Kidney tubule cell (primary cell): Measurements from ENCODE around the gene UNC13A.

Experiments
- DNase-seq: peaks from one replicate; pipeline ENCODE4 v3.0.0-alpha.2; 2018; ENCODE audit warnings: low spot score

UNC13A gene

DNA sequence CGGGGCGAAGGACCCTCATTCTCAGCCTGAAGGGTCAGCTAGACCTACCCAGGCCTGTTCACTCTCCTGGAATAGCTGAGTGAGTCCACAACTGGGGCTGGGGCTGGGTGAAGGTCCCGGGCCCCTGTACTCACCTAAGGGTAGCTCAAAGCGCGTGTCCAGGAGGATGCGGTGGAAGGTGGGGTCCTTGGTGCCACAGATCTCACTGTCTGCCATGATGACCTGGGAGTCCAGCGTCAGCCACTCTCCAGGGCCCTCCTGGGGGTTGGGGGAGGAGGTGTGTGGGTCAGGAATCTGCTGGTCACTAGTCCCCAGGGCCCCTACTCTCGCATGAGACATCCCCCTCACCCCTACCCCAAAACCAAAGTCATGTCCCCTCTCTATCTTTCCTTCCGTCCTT is 18.7 kb downstream of the UNC13A start:
- no peak for DNase-seq

DNA sequence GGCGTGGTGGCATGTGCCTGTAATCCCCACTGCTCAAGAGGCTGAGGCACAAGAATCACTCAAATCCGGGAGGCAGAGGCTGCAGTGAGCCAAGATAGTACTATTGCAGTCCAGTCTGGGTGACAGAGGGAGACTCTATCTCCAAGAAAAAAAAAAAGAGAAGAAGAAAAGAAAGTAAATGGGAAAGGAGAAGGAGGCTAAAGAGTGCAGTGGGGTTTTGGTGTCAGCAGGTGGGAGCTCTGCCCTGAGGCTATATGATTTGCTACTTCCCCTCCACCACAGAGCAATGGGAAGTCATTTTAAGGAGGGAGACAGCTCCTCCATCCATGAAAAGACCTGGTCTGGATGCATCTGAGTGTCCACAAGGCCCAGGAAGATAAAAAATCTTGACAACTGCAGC is 23.1 kb downstream of the UNC13A start:
- DNase-seq = no peak

DNA sequence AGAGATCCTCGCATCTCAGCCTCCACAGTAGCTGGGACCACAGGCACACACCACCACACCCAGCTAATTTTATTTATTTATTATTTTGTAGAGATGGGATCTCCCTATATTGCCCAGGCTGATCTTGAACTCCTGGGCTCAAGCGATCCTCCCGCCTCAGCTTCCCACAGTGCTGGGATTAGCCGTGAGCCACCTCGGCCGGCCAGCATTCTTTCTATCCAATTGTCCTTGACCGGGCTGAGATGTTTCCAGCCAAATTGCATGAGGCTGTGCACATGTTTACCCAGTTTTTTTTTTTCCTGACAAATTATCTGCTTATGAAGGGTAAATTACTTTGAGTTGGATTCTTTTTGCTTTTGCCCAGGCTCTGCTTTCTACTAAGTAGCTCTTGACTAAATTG is 28.2 kb downstream of the UNC13A start:
- no peak for DNase-seq

DNA sequence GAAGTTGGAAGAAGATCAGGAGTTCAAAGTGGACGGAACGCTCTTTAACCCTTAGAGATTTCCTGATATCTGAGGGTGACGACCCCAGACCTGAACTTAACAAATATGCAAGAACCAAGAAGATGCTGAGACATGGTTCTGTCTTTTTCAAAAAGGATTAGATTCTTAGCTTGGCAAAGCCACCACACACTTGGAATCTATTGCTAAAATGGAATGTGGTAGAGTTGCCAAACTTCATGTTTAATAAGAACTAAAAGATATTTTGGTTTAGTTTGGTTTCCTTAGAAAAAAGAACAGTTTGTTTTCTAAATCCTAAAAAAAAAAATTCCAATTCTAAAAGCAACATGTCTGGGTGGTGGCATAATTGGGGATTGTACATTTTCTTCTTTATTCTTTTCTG is 29.5 kb downstream of the UNC13A start:
- no peak for DNase-seq

DNA sequence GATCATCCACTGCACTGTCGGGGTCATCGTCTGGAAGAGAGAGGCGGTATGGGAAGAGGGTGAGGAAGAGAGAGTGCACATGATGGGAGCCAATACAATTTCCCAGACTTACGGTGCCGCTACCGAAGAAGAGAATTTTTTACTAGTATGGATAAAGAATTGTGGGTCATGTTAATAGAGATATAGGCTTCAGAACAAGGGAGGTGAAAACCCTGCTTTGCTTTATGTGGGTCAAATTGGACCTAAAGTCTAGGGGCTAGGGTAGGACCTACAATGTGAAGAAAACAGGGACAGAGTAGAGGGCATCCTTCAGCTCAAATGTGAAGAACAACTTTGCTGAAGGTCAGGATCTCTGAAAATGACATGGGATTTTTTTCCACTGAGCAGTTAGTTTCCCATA is 29.9 kb downstream of the UNC13A start:
- no peak for DNase-seq

DNA sequence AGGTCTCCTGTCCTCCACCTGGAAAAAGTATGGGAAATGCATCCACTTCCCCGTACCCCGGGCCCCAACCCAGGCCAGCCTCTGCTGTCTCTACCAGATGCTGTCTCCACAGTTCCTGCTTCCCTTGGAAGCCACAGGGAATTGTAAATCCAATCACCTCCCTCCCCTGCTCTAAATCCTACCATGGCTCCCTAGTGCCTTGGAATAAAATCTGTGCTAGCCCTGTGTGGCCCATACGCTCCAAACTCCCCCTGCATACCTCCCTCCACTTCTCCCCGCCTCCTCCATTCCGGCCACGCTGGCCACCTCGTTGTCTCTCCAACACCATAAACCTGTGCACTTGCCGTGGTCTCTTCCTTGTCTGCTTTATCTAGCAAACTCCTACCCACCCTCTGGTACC is 31.2 kb downstream of the UNC13A start:
- DNase-seq = no peak

DNA sequence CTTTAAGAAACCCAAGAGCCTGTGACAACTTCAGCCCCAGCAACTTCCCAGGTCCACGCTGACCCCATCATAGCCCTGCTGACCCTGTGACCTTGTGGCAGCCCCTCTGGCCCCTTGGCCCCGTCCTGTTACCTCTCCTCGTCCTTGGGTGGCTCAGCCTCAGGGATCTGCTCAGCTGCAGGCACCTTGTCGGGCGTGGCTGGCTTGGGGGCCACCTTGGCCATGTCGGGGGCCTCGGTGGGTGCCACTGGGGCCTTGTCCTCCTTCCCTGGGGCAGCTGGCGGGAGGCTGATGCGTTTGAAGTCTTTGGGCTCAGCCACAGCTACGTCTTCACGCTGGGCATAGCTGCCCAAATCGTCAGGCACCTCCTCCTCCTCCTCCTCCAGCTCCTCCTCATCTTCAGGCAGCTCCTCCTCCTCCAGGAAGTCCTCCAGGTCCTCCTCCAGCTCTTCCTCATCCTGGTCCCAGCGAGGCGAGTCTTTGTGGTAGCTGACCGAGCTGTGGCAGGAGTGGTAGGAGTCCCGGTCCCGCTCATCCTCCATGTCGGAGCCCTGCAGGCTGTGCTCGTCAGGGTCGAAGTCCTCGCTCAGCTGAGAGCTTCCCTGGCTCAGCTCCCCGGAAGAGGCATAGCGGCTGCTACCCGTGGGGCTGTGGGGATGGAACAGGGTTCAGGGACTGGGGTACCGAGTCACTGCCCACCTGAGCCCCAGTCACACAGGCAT is 32.2 kb downstream of the UNC13A start:
- DNase-seq = no peak

DNA sequence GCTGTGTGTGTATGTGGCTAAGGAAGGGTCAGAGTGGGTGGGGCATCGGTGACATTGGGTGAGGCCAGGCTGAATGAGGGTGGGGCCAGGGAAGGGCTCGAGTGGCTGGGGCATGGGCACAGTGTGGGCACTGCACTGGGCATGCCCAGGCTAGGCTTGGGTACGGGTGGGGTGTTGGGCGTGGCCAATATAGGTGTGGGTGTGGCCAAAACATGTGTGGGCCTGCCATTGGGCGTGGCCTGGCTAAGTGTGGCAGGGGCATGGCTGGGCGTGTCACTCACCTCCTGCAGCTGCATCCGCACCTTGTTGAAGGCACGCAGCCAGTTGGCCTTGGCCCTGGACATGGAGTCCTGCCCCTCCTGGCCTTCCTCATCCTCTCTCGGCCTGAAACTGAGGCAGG is 33.2 kb downstream of the UNC13A start:
- no peak for DNase-seq

DNA sequence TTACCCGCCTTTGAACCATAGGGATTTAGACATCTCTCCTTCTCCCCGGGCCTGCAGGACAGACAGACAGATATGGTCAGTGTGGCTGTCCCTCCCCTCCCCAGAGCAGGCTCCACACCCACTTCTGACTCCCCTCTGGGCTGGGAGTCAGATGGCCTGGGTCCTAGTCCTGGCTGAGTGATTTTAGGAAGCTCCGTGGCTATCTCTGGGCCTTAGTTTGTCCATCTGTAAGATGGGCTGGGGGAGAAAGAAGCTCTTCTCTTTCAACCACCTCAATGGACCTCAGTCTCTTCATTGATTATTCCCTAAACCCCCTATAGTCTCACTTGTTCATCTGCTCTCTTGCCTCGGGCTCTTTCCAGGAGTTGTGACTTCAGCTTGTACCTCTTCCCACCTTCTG is 35.5 kb downstream of the UNC13A start:
- no peak for DNase-seq

DNA sequence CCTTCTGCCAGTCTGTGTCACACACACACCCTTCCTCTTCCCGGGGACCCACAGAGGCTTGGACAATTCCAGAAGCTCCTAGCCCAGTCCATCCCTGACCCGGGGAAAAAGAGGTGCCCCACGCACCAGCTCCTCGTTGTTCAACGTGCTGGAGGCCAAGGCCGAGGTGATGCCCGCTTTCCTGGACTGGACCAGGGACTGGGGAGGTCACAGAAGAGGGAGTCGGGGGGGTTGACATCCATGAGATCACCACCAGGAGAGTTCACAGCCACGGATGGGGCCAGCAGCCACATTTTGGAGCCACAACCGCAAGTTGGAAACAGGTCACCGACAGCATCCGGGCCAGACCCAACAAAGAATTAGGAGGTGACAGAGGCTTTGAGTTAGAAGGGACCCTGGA is 39.4 kb downstream of the UNC13A start:
- no peak for DNase-seq

DNA sequence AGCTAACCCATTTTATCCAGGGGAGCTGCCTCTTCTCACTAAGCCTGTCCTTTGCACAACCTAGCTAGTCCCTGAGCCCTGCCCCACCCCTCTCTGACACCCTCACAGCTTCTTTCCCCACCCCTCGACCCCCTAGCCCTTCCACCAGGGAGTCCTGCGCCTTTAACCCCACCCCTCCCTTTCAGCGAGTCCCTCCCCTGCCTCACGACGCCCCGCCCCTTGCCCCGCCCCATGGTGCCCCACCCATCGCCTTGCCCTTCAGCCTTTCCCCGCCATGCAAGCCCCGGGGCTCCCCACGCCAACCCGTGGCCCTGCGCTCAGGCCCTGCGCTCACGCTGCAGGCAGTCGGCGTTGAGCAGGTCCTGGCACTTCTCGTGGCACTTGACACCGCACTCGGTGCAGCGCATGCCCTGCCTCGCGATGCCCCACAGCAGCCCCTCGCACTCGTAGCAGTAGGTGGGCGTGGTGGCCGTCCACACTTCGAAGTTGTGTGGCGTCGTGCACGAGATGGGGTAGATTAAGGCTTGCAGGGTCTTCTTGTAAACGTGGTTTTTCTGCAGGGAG is 40.0 kb downstream of the UNC13A start:
- no peak for DNase-seq

DNA sequence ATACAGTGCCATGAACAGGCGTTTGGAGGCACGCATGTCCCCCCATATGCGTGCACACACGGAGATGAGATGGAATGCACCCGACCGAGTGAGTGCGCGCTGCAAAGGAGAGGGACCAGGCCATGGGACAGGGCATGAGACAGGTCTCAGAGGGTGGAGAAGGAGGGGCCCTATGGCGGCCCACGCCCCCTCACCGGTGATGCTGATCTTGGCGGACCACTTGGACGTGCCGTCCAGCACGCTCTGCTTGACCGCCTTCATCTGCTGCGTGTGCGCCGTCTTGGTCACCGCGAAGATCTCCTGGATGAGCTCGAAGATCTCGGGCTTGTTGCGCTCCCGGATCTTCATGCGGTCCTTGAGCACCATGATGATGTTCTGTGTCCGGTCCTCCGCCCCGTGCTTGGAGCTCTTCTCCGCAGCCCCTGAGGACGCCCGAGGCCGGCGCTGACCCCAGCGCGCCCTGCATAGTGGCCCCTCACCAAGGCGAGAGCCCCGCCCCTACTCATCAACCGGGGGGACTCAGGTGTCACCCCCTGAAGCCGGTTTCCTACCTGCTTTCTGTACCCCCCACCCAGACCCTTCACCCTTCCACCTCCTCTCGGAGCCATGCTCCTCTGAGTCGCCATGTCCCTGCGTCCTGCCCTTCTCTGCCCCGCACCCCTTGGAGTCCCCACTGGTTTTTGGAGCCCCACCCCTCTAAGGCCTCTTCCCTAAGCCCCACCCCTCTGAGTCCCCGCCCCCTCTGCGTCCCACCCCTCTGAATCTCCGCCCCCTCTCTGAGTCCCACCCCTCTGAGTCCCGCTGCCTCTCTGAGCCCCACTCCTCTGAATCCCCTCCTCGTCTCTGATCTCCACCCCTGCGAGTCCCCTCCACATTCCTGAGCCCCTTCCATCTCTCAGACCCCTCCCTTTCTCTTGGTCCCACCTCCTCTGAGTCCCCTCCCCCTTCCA is 40.8 kb downstream of the UNC13A start:
- no peak for DNase-seq

DNA sequence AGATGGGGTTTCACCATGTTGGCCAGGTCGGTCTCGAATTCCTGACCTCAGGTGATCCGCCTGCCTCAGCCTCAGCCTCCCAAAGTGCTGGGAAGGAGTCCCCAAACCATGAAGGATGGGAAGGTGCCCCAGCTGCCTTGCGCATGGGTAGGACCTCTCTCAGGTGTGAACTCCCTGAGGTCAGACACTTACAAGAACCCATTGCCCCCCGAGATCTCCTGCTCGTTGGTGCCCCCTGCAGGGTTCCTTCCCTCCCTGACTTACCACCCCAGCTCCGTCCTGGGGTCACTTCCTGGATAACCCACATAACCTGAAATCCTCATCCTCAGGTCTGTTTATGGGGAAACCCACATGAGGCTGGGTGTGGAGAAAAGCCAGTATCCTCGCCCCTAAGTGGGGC is 41.7 kb downstream of the UNC13A start:
- no peak for DNase-seq

DNA sequence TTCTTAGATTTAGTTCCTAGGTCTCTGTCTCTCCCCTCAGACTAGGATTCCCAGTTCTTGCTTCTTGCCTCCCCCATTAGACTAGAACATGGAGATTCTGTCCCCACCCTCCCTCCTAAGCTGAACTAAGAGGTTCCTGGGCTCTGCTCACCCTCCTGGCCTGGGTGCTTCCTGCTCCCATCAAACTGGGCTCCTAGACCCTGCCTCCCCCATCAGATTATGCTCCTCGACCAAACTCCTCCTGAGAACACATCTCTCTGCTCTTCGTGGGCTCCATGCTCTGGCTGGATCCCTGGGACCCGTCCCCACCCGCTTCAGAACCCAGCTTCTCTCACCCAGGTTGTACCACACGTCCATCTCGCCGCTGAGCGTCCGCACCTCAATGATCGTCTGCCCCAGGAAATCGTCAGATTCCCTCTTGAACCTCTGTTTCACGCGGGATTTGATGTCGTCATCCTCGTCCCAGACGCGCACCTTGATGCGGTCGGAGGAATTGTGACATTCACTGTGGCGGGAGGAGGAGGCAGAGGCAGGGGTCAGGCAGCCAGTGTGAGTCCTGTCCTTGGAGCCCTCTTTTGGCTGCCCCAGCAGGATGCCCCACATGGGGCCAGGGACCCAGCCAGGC is 42.7 kb downstream of the UNC13A start:
- DNase-seq = no peak

DNA sequence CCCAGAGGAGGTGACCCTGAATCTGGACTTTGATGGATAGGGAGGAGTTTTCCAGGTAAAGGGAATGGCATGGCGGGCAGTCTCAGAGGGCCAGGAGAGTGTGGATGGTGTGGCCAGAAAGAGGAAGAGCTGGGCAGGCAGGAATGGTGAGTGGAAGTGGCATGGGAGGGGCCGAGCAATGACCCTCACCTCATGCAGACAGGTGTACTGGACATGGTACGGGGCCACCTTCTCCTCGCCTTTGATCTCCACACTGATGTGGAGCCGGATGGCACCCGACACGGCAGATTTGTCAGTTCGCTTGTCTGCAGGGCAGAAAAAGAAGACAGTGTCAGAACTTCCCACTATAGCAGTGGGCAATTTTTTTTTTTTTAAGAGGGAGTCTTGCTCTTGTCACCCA is 45.5 kb downstream of the UNC13A start:
- no peak for DNase-seq

DNA sequence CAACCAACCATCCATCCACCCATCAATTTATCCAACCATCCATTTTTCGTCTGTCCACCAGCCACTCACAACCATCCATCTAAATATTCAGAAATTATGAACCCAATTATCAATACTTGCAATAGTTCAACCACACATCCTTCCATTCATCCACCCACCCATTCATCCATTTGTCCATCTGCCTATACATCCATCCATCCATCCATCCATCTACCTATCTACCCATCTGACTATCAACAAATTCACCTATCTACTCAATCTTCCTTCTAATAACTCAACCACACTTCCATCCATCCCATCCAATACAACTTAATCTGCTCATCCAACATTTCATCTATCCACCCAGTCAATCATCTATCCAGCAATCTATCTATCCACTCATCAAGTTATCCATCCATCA is 46.3 kb downstream of the UNC13A start:
- DNase-seq = no peak

DNA sequence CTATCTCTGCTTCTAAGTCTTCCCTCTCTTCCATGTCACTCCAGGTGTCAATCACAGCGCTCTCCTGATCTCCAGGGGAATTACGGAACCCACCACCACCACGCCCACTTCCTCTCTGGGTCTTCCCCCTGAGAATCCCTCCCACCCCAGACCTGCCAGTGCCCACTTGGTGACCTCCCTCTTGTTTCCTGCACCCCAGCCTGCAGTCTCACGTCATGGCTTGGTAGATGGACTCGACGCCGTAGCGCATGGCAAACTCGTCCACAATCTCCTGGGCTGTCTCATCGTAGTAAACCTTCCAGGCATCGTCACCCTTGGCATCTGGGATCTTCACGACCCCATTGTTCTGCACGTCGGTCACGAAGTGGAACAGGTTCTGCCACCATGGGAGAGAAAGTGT is 47.0 kb downstream of the UNC13A start:
- no peak for DNase-seq

DNA sequence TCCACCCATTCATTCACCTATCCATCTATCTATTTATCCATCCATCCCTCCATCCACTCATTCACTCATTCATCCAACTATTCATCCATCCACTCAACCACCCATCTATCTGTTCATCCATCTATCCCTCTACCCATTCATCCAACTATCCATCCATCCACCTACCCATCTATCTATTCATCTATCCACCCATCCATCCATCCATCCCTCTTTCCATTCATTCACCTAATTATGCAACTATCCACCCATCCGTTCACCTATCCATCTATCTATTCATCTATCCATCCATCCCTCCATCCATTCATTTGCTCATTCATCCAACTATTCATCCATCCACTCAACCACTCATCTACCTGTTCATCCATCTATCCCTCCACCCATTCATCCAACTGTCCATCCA is 54.5 kb downstream of the UNC13A start:
- DNase-seq = no peak

DNA sequence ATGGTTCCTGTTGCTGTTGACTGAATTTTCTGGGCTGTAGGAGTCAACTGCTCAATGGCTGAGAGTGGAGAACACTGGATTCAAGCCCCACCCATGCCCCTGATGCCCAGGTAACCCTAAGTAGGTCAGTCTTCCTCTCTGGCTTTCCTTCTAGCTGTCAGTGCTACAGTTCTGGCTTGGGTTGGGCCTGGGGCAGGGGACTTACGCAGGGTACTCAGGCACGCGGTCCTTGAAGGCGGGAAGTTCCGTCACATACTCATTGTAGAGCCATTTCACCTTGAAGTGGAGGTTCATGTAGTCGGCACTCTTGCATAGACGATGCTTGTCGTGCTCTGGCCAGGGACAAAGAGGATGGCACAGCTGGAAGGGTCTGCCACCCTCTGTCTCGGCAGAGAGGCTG is 55.6 kb downstream of the UNC13A start:
- DNase-seq = no peak

DNA sequence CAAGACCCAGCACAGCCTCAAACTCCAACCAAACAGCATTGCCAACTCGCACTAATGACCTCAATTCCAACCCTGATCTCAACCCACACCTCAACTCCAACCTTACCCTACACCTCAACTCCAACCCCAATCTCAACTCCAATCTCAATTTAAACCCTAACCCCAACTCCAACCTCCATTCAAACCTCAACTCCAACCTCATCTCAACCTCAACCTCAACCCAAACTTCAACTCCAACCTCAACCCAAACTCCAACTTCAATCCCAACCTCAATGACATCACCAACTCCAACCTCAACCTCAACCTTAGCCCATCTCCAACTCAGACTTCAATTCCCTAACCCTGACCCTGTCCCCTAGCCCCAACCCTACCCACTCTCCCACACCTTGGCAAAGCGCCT is 58.4 kb downstream of the UNC13A start:
- DNase-seq = no peak

DNA sequence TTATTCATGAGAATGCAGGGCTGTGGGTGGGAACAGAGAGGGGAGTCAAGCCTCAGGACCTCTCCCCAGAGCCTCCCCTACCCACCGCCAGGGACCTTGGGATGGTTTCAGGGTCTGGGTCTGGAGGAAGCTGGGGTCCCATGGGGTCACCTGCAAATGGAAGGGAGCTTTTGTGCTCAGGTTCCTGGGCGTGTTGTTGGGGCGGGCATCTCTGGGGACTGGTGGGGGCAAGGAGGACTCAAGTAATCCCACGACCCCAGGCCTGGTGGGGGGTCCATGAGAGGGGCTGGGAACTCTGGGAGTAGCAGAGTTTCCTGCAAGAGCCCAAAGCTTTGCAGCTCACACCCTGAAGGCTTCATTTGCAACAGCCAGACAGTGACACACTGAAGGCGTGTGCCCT is 60.2 kb downstream of the UNC13A start:
- no peak for DNase-seq

DNA sequence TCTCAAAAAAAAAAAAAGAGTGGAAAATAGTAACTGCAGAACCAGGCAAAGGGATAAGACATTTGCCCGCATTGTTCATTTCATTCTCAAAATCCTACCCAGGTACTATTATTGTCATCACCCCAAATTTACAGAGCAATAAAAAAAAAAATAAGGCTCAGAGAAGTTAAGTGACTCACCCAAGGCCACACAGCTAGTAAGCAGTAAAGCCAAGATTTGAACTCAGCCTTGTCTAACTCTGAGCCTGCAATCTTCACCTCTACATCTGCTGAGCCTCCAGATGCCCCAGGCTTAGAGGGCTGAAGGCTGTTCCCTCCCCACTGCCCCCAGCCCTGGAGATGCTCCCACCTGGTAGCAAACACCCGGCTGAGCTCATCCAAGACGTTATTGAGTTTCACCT is 61.0 kb downstream of the UNC13A start:
- no peak for DNase-seq
